HCT116 (cell line): ENCODE results near the gene TCF23. TPM values are rescaled to one million over a fixed set of nuclear protein-coding genes. Genes with fewer than 3 reads are reported as not detected.

Experiments used
- ATAC-seq: fragments of 200-7000 bp; cut with Tn5 transposase; 2 replicates; pipeline ENCODE4 v1.9.1; 2020; ENCODE audit warnings: mild to moderate bottlenecking, moderate library complexity
- BruUV-seq: library from RNA; stranded (reverse); fragments of 400-500 nt; replicated peaks from 2 replicates; lab custom pipeline; 2021; lab: Mats Ljungman, UMichigan
- CTCF ChIA-PET: fragments of 300-600 bp; sonication (Branson Sonifier 250); formaldehyde crosslinking; loops from one replicate; lab custom pipeline; 2021; ENCODE audit warnings: antibody characterized with exemption; lab: Charles Lee
- POLR2A ChIA-PET: fragments of 300-600, 350-600 bp; sonication (Branson Sonifier 250); formaldehyde crosslinking; loops from one replicate; lab custom pipeline; 2021; ENCODE audit warnings: antibody characterized with exemption; lab: Charles Lee
- RAD21 ChIA-PET, 2 experiments: fragments of 300-600 bp; sonication (Branson Sonifier 250); formaldehyde crosslinking; loops; one replicate each; lab custom pipeline; 2023; ENCODE audit warnings: low total read pairs in 2 of 2; ENCODE audit not compliant: uncharacterized antibody in 2 of 2, unreplicated experiment in 2 of 2, low non-redundant PET in 1 of 2; lab: Charles Lee
- DNase-seq: peaks from one replicate; pipeline ENCODE4 v3.0.0-alpha.2; 2010; ENCODE audit warnings: low read depth, low spot score
- H2AFZ ChIP-seq: fragments of 200-600 bp; shearing (Covaris generic), sonication (generic); 2 replicates; pipeline ENCODE4 v1.6.1; 2017; ENCODE audit warnings: low read depth, mixed run types, mixed read lengths, antibody characterized with exemption, low read length; ENCODE audit not compliant: poor library complexity, severe bottlenecking
- H3K27ac ChIP-seq: 2 replicates; pipeline ENCODE4 v1.5.1; 2012; ENCODE audit warnings: low read depth, low read length
- H3K27me3 ChIP-seq: fragments of 200-600 bp; sonication (generic); 2 replicates; pipeline ENCODE4 v1.6.1; 2016; ENCODE audit warnings: mixed run types, low read length, mixed read lengths; ENCODE audit not compliant: insufficient read depth
- H3K36me3 ChIP-seq, 2 experiments: fragments of 200-500 bp in 1 of 2; fragments of 200-600 bp in 1 of 2; sonication (Bioruptor generic) in 1 of 2; sonication (generic) in 1 of 2; 2 replicates each; pipeline versions ENCODE4 v1.5.1 to v1.6.1; 2014 to 2016; ENCODE audit warnings: low read length in 2 of 2, inconsistent platforms in 1 of 2, mixed read lengths in 1 of 2, mixed run types in 1 of 2; ENCODE audit not compliant: insufficient read depth in 2 of 2, control insufficient read depth in 1 of 2
- H3K4me1 ChIP-seq, 2 experiments: fragments of 200-600 bp in 1 of 2; sonication (generic) in 1 of 2; 2 replicates each; pipeline versions ENCODE4 v1.5.1 to v1.6.1; 2012 to 2017; ENCODE audit warnings: low read length in 2 of 2, inconsistent platforms in 1 of 2, mild to moderate bottlenecking in 1 of 2, mixed read lengths in 1 of 2, mixed run types in 1 of 2, moderate library complexity in 1 of 2; ENCODE audit not compliant: insufficient read depth in 2 of 2, control insufficient read depth in 1 of 2
- H3K4me2 ChIP-seq: fragments of 200-600 bp; sonication (generic); 2 replicates; pipeline ENCODE4 v1.6.1; 2017; ENCODE audit warnings: mixed run types, low read length, mixed read lengths
- H3K4me3 ChIP-seq, 2 experiments: fragments of 200-600 bp in 1 of 2; sonication (generic) in 1 of 2; replicated peaks in 1 of 2; 2 replicates each; pipeline ENCODE4 v1.5.1; 2011 to 2016; ENCODE audit warnings: low read length in 2 of 2, control low read depth in 1 of 2, low read depth in 1 of 2, mild to moderate bottlenecking in 1 of 2, mixed read lengths in 1 of 2, mixed run types in 1 of 2
- H3K79me2 ChIP-seq: fragments of 200-600 bp; sonication (generic); 2 replicates; pipeline ENCODE4 v1.6.1; 2017; ENCODE audit warnings: mild to moderate bottlenecking, mixed run types, low read length, moderate library complexity, mixed read lengths; ENCODE audit not compliant: insufficient read depth
- H3K9ac ChIP-seq: fragments of 200-600 bp; sonication (generic); 2 replicates; pipeline ENCODE4 v1.6.1; 2016; ENCODE audit warnings: low read length, mixed read lengths
- H3K9me2 ChIP-seq: fragments of 200-600 bp; sonication (generic), shearing (Covaris generic); 2 replicates; pipeline ENCODE4 v1.6.1; 2017; ENCODE audit warnings: mixed run types, mild to moderate bottlenecking, moderate library complexity; ENCODE audit not compliant: insufficient read depth
- H3K9me3 ChIP-seq, 2 experiments: fragments of 200-500 bp in 1 of 2; fragments of 200-600 bp in 1 of 2; sonication (Bioruptor generic) in 1 of 2; sonication (generic) in 1 of 2; 2 replicates each; pipeline ENCODE4 v1.6.1; 2014 to 2017; ENCODE audit warnings: low read length in 2 of 2, mixed read lengths in 2 of 2, inconsistent platforms in 1 of 2, low read depth in 1 of 2, mild to moderate bottlenecking in 1 of 2, mixed run types in 1 of 2, moderate library complexity in 1 of 2; ENCODE audit not compliant: control insufficient read depth in 1 of 2, insufficient read depth in 1 of 2
- H4K20me1 ChIP-seq: fragments of 200-600 bp; sonication (generic), shearing (Covaris generic); 2 replicates; pipeline ENCODE4 v1.6.1; 2017; ENCODE audit warnings: mixed run types, mild to moderate bottlenecking, moderate library complexity; ENCODE audit not compliant: insufficient read depth
- ATF3 ChIP-seq: IDR thresholded peaks from 2 replicates; pipeline ENCODE4 v1.6.1; 2012
- CEBPB ChIP-seq: IDR thresholded peaks from 2 replicates; pipeline ENCODE4 v1.6.1; 2012; ENCODE audit warnings: low read depth
- EZH2phosphoT487 ChIP-seq: fragments of 200-600 bp; IDR thresholded peaks from 2 replicates; pipeline ENCODE4 v1.6.1; 2018; ENCODE audit warnings: antibody characterized with exemption, borderline replicate concordance
- FOSL1 ChIP-seq: IDR thresholded peaks from 2 replicates; pipeline ENCODE4 v1.6.1; 2012; ENCODE audit warnings: low read depth
- JUND ChIP-seq: IDR thresholded peaks from 2 replicates; pipeline ENCODE4 v1.6.1; 2012
- REST ChIP-seq: IDR thresholded peaks from 2 replicates; pipeline ENCODE4 v1.6.1; 2012; ENCODE audit warnings: low read depth
- SIN3A ChIP-seq: IDR thresholded peaks from 2 replicates; pipeline ENCODE4 v1.6.1; 2012; ENCODE audit warnings: low read depth
- SP1 ChIP-seq: IDR thresholded peaks from 2 replicates; pipeline ENCODE4 v1.6.1; 2012; ENCODE audit warnings: low read depth
- TCF7L2 ChIP-seq: IDR thresholded peaks from 2 replicates; pipeline ENCODE4 v1.7.0; 2011; ENCODE audit warnings: borderline replicate concordance, inconsistent platforms; ENCODE audit not compliant: insufficient read depth, insufficient read length; ENCODE audit errors: extremely low read depth
- YY1 ChIP-seq: IDR thresholded peaks from 2 replicates; pipeline ENCODE4 v1.6.1; 2011; ENCODE audit warnings: low read length, low read depth, moderate library complexity, mild to moderate bottlenecking; ENCODE audit not compliant: insufficient replicate concordance; ENCODE audit errors: extremely low read depth
- ZFX ChIP-seq: fragments of 450-650 bp; IDR thresholded peaks from 2 replicates; pipeline ENCODE4 v1.6.1; 2017
- ZNF274 ChIP-seq: fragments of 200-500 bp; sonication (Bioruptor generic); IDR thresholded peaks from 2 replicates; pipeline ENCODE4 v1.6.1; 2014; ENCODE audit warnings: mild to moderate bottlenecking, low read depth, low read length, inconsistent platforms
- intact Hi-C: fragments of 100-400 bp; cut with micrococcal nuclease; formaldehyde crosslinking; loops from 2 replicates; pipeline ENCODE4 v1.10.0; 2022
- total RNA-seq: library from RNA; stranded (reverse); gene quantifications from one replicate; pipeline ENCODE4 v1.2.1, GENCODE V29; 2021; ENCODE audit not compliant: unreplicated experiment
- TF ChIP-seq, protein P1 (sequence below): IDR thresholded peaks from 2 replicates; pipeline ENCODE4 v1.6.1; 2011; ENCODE audit warnings: mild to moderate bottlenecking, low read length, moderate library complexity; ENCODE audit not compliant: insufficient replicate concordance; ENCODE audit errors: extremely low read depth

TCF23 gene
- total RNA-seq, 1 experiment from 2014 or later: not detected

DNA sequence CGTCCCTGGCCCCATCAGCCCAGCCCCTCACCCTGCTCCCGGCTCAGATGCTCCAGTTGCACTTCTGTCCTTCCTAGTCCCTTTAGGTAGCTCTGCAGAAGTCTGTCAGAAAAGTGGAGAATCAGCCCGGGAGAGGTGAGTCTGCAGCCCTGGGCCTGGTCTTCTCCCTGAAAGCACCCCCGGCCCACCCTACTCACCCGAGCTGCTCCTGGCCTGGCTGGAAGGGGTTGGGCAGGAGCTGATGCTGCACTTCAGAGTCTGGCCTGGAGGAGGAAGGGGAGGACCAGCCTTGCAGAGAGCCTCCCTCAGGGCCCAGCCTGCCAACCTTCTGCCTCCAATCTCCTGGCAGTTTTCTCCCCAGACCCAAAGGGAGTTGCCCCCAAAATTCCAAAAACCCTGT, 46.5 kb upstream of the TCF23 start:
- no peaks in the 10 kb centered on the region for H3K36me3 ChIP-seq
- H3K4me1 ChIP-seq: no peaks in the 10 kb centered on the region
- H2AFZ ChIP-seq: no peak overlapping the region
- H3K9ac ChIP-seq: no peak overlapping the region
- ATAC-seq (no peak), DNase-seq (no peak)
- H3K4me3 ChIP-seq: no peak overlapping the region
- ChIA-PET CTCF (interaction anchor here (1.3 to 1.7 kb wide), 2 partner anchors 177 to 201 kb away, joined by 3 to 6 read pairs; no protein-coding TSS in a partner anchor), RAD21 (no interaction called here), POLR2A (no interaction called here)
- H3K9me3 ChIP-seq: no peaks in the 10 kb centered on the region
- BruUV-seq: no TSS peak
- H3K4me2 ChIP-seq: no peak overlapping the region
- no peaks in the 10 kb centered on the region for H4K20me1 ChIP-seq
- H3K27me3 ChIP-seq: no peaks in the 10 kb centered on the region
- H3K9me2 ChIP-seq: no peaks in the 10 kb centered on the region
- no peak overlapping the region for H3K27ac ChIP-seq
- intact Hi-C loops: no loop called here
- no peak for TF ChIP-seq YY1
- no peak for TF ChIP-seq SP1
- TF ChIP-seq TCF7L2: no peak
- TF ChIP-seq REST: no peak
- no peak for TF ChIP-seq FOSL1
- no peak for TF ChIP-seq ZNF274
- TF ChIP-seq ZFX: no peak
- TF ChIP-seq, protein P1, sequence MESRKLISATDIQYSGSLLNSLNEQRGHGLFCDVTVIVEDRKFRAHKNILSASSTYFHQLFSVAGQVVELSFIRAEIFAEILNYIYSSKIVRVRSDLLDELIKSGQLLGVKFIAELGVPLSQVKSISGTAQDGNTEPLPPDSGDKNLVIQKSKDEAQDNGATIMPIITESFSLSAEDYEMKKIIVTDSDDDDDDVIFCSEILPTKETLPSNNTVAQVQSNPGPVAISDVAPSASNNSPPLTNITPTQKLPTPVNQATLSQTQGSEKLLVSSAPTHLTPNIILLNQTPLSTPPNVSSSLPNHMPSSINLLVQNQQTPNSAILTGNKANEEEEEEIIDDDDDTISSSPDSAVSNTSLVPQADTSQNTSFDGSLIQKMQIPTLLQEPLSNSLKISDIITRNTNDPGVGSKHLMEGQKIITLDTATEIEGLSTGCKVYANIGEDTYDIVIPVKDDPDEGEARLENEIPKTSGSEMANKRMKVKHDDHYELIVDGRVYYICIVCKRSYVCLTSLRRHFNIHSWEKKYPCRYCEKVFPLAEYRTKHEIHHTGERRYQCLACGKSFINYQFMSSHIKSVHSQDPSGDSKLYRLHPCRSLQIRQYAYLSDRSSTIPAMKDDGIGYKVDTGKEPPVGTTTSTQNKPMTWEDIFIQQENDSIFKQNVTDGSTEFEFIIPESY: no peak
- TF ChIP-seq JUND: no peak
- no peak for TF ChIP-seq EZH2phosphoT487
- no peak for TF ChIP-seq SIN3A
- TF ChIP-seq CEBPB: no peak
- TF ChIP-seq ATF3: no peak
- H3K79me2 ChIP-seq: no peaks in the 10 kb centered on the region
